PC-9 (cell line): ENCODE measurements around the gene SOS1. TPM values are rescaled to one million over a fixed set of nuclear protein-coding genes. Genes with fewer than 3 reads are reported as not detected.

Experiments
- BruUV-seq: library from RNA; stranded (reverse); fragments of 400-500 nt; replicated peaks from 2 replicates; lab custom pipeline; 2021; lab: Mats Ljungman, UMichigan
- CTCF ChIA-PET: fragments of 300-600 bp; sonication (Branson Sonifier 250); formaldehyde crosslinking; loops from one replicate; lab custom pipeline; 2022; ENCODE audit warnings: antibody characterized with exemption; lab: Charles Lee
- POLR2A ChIA-PET: fragments of 300-600 bp; sonication (Branson Sonifier 250); formaldehyde crosslinking; loops from one replicate; lab custom pipeline; 2022; ENCODE audit warnings: antibody characterized with exemption; ENCODE audit not compliant: unreplicated experiment; lab: Charles Lee
- DNase-seq, 2 experiments: peaks; one replicate each; pipeline versions ENCODE4 v3.0.0 to v3.0.0-alpha.2; 2015 to 2022; ENCODE audit warnings: mixed read lengths in 1 of 2
- H2AFZ ChIP-seq: fragments of 200-600 bp; sonication (generic); 2 replicates; pipeline ENCODE4 v1.8.1; 2017; ENCODE audit warnings: antibody characterized with exemption
- H3F3A ChIP-seq: fragments of 200-600 bp; sonication (generic); 2 replicates; pipeline ENCODE4 v1.8.1; 2017; ENCODE audit warnings: antibody characterized with exemption, mild to moderate bottlenecking, low read depth; ENCODE audit not compliant: insufficient read depth
- H3K27ac ChIP-seq: fragments of 200-600 bp; sonication (generic); 2 replicates; pipeline ENCODE4 v1.6.1; 2016; ENCODE audit warnings: mixed run types
- H3K27me3 ChIP-seq: fragments of 200-600 bp; sonication (generic); 2 replicates; pipeline ENCODE4 v1.6.1; 2016; ENCODE audit warnings: low read depth, mixed run types; ENCODE audit not compliant: insufficient read depth
- H3K36me3 ChIP-seq: fragments of 200-600 bp; sonication (generic); 2 replicates; pipeline ENCODE4 v1.6.1; 2016; ENCODE audit warnings: low read depth, mixed run types
- H3K4me1 ChIP-seq: fragments of 200-600 bp; sonication (generic); replicated peaks from 2 replicates; pipeline ENCODE4 v1.6.1; 2016; ENCODE audit warnings: mixed run types; ENCODE audit not compliant: insufficient read depth
- H3K4me2 ChIP-seq: fragments of 200-600 bp; sonication (generic); 2 replicates; pipeline ENCODE4 v1.6.1; 2017; ENCODE audit warnings: mixed run types
- H3K4me3 ChIP-seq: fragments of 200-600 bp; sonication (generic); 2 replicates; pipeline ENCODE4 v1.6.1; 2016; ENCODE audit warnings: mixed run types
- H3K79me2 ChIP-seq: fragments of 200-600 bp; sonication (generic); 2 replicates; pipeline ENCODE4 v1.6.1; 2017; ENCODE audit warnings: low read depth, mixed run types
- H3K9me2 ChIP-seq: fragments of 200-600 bp; sonication (generic); 2 replicates; pipeline ENCODE4 v1.8.1; 2017; ENCODE audit warnings: mild to moderate bottlenecking; ENCODE audit not compliant: insufficient read depth
- H3K9me3 ChIP-seq: fragments of 200-600 bp; sonication (generic); 2 replicates; pipeline ENCODE4 v1.8.1; 2016; ENCODE audit warnings: low read depth; ENCODE audit not compliant: insufficient read depth
- H4K20me1 ChIP-seq: fragments of 200-600 bp; sonication (generic); 2 replicates; pipeline ENCODE4 v1.8.1; 2017; ENCODE audit not compliant: insufficient read depth
- CTCF ChIP-seq: fragments of 200-600 bp; sonication (generic); conservative IDR thresholded peaks from 2 replicates; pipeline ENCODE4 v1.6.1; 2017; ENCODE audit warnings: mixed run types, antibody characterized with exemption, mild to moderate bottlenecking, moderate library complexity
- EZH2 ChIP-seq: fragments of 200-600 bp; sonication (generic); IDR thresholded peaks from 2 replicates; pipeline ENCODE4 v1.8.0; 2017; ENCODE audit warnings: antibody characterized with exemption, low read depth
- intact Hi-C: fragments of 100-400 bp; cut with micrococcal nuclease; formaldehyde crosslinking; loops from one replicate; pipeline ENCODE4 v1.10.0; 2022; ENCODE audit not compliant: unreplicated experiment
- total RNA-seq: library from RNA; stranded (reverse); gene quantifications from 2 replicates; pipeline ENCODE4 v1.2.3, GENCODE V29; 2021

Gene SOS1
- total RNA-seq, 1 experiment from 2014 or later = 34.7 TPM

- intact Hi-C loops = no loop called here
- BruUV-seq = no TSS peak
- H3K4me3 ChIP-seq = no peak overlapping the region
- no peak overlapping the region for H3K27ac ChIP-seq
- H3K9me2 ChIP-seq = no peaks in the 10 kb centered on the region; the same call in 1 of the 2 replicates
- no peak overlapping the region for H2AFZ ChIP-seq
- H3K4me2 ChIP-seq = no peak overlapping the region
- POLR2A ChIA-PET = no interaction called here
- H3K4me1 ChIP-seq = peaks cover 9% of the 10 kb centered on the region
- H4K20me1 ChIP-seq = no peaks in the 10 kb centered on the region
- CTCF ChIA-PET = no interaction called here
- H3F3A ChIP-seq = no peaks in the 10 kb centered on the region
- no peaks in the 10 kb centered on the region for H3K27me3 ChIP-seq
- no peak for TF ChIP-seq CTCF
- TF ChIP-seq EZH2 = no peak
- no peak for DNase-seq
- no peaks in the 10 kb centered on the region for H3K36me3 ChIP-seq
- H3K79me2 ChIP-seq = no peaks in the 10 kb centered on the region
- H3K9me3 ChIP-seq = no peaks in the 10 kb centered on the region
Observed at GRCh38 chr2:39146630-39147029, 25.8 kb upstream of the SOS1 start.

GRCh38 chr2:39145906-39146421 lies 25.1 kb upstream of the SOS1 start:
- Histone ChIP-seq H3K4me1 (peaks cover 16% of the 10 kb centered on the region), H3K79me2 (no peaks in the 10 kb centered on the region), H3K4me2 (no peak overlapping the region), H3K4me3 (no peak overlapping the region), H3K27me3 (no peaks in the 10 kb centered on the region), H3K27ac (no peak overlapping the region), H3K36me3 (no peaks in the 10 kb centered on the region), H2AFZ (no peak overlapping the region), H4K20me1 (no peaks in the 10 kb centered on the region), H3F3A (no peaks in the 10 kb centered on the region), H3K9me3 (no peaks in the 10 kb centered on the region), H3K9me2 (no peaks in the 10 kb centered on the region; the same call in 1 of the 2 replicates)
- intact Hi-C loops = no loop called here
- no TSS peak for BruUV-seq
- DNase-seq = no peak
- CTCF ChIA-PET = no interaction called here
- no peak for TF ChIP-seq EZH2
- no peak for TF ChIP-seq CTCF
- POLR2A ChIA-PET = no interaction called here

GRCh38 chr2:39144416-39144815 lies 23.6 kb upstream of the SOS1 start:
- H3K4me2 ChIP-seq = no peak overlapping the region
- H3K27me3 ChIP-seq = no peaks in the 10 kb centered on the region
- DNase-seq = peak in 1 of 2 experiments; percentile 46
- TF ChIP-seq CTCF (no peak), EZH2 (no peak)
- no peaks in the 10 kb centered on the region for H3F3A ChIP-seq
- H3K9me2 ChIP-seq = no peaks in the 10 kb centered on the region; the same call in 1 of the 2 replicates
- no peaks in the 10 kb centered on the region for H3K9me3 ChIP-seq
- no peaks in the 10 kb centered on the region for H3K79me2 ChIP-seq
- BruUV-seq = no TSS peak
- no peak overlapping the region for H3K4me3 ChIP-seq
- no peak overlapping the region for H2AFZ ChIP-seq
- ChIA-PET POLR2A (interaction anchor here (0.6 kb wide), 1 partner anchor 161 kb away, joined by 3 read pairs; no protein-coding TSS in a partner anchor), CTCF (no interaction called here)
- peaks cover 32% of the 10 kb centered on the region for H3K4me1 ChIP-seq
- intact Hi-C loops = loop anchor here (5.0 kb wide), 1 partner anchor 38 kb away; no protein-coding TSS in a partner anchor
- H3K27ac ChIP-seq = no peak overlapping the region
- H3K36me3 ChIP-seq = no peaks in the 10 kb centered on the region
- H4K20me1 ChIP-seq = no peaks in the 10 kb centered on the region
